ENCODE results near the gene CCDC186. TPM values are rescaled to one million over a fixed set of nuclear protein-coding genes. Genes with fewer than 3 reads are reported as not detected.

CCDC186 gene
- total and polyA plus RNA-seq, 2 of the 13 experiments (the other 11 are each of a cell fraction or from before 2014, with no cell fraction given), result 4.2 to 11.8 TPM

DNA sequence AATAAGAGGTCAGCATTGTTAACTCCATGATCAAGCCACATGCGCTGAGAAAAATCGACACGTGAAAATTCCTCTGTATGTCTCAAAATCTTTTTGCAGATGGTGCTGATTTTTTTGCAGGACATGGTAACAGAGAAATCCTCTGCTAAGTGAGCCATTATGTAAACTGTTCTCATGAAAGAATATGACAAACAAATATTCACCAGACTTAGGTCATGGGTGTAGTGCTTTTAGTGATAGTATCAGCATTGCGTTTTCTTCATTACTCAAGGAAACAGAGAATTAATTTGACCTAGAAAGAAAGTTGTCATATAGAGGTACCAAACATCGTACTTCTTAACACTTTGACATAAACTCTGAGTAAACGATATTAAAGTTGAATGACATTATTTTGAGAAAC lies 95.7 kb downstream of the CCDC186 start:
- H3K4me3 ChIP-seq (replicated peaks in 1 of 3; ENCODE audit: insufficient read depth in 1 of 3, low read depth in 2 of 3, low read length in 3 of 3), result no peak overlapping the region
- no peak overlapping the region for H2AFZ ChIP-seq (ENCODE audit: low read length)
- peaks cover 0 to 3% of the 10 kb centered on the region in 2 experiments; a peak in 2 of 5 replicates for H3K27me3 ChIP-seq (ENCODE audit: control insufficient read depth in 1 of 2, insufficient read depth in 2 of 2, low read length in 2 of 2)
- ATAC-seq (no peak), FAIRE-seq (no peak), DNase-seq (ENCODE audit: low spot score) (no peak)
- CTCF ChIA-PET (ENCODE audit: low intra/inter-chr PET ratio, low total read pairs), result no interaction called here
- no peak overlapping the region for H3K4me2 ChIP-seq (ENCODE audit: low read depth, low read length)
- H4K20me1 ChIP-seq (ENCODE audit: insufficient read depth, low read length), result no peaks in the 10 kb centered on the region
- no peak overlapping the region for H3K27ac ChIP-seq (ENCODE audit: extremely low read length, insufficient read depth, low read length)
- in situ Hi-C loops (cut with HindIII; ENCODE audit: extremely low pct_ligation_motif_present, low pct_unique_long_range_greater_than_20kb), result no loop called here
- BruUV-seq (replicated peaks), result no TSS peak
- 44% methylated on average over 6 of the region's 6 CpGs for WGBS (ENCODE audit: low lambda C conversion rate)
- intact Hi-C loops (cut with micrococcal nuclease; ENCODE audit: unreplicated experiment), result no loop called here
- H3K79me2 ChIP-seq (ENCODE audit: insufficient read depth, low read length), result no peaks in the 10 kb centered on the region
- H3K36me3 ChIP-seq (replicated peaks in 1 of 2; ENCODE audit: control insufficient read depth in 1 of 2, insufficient read depth in 2 of 2, low read length in 2 of 2), result no peaks in the 10 kb centered on the region
- POLR2A ChIA-PET, result no interaction called here
- TF ChIP-seq, protein P1, sequence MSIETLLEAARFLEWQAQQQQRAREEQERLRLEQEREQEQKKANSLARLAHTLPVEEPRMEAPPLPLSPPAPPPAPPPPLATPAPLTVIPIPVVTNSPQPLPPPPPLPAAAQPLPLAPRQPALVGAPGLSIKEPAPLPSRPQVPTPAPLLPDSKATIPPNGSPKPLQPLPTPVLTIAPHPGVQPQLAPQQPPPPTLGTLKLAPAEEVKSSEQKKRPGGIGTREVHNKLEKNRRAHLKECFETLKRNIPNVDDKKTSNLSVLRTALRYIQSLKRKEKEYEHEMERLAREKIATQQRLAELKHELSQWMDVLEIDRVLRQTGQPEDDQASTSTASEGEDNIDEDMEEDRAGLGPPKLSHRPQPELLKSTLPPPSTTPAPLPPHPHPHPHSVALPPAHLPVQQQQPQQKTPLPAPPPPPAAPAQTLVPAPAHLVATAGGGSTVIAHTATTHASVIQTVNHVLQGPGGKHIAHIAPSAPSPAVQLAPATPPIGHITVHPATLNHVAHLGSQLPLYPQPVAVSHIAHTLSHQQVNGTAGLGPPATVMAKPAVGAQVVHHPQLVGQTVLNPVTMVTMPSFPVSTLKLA (IDR thresholded peaks at IDR 0.05), result 0 out of 2 replicates have a peak, but pooled peaks have one; percentile 4
- no peak for TF ChIP-seq KDM1A (CRISPR knock-in tag; IDR thresholded peaks at IDR 0.05)
- peaks cover 10% of the 10 kb centered on the region; the same call in 1 of the 2 replicates for H3K4me1 ChIP-seq (ENCODE audit: insufficient read depth, low read length)
- no peak overlapping the region for H3K9ac ChIP-seq (ENCODE audit: insufficient read depth, low read depth, low read length)
- no peaks in the 10 kb centered on the region for H3K9me3 ChIP-seq (ENCODE audit: low read length)

DNA sequence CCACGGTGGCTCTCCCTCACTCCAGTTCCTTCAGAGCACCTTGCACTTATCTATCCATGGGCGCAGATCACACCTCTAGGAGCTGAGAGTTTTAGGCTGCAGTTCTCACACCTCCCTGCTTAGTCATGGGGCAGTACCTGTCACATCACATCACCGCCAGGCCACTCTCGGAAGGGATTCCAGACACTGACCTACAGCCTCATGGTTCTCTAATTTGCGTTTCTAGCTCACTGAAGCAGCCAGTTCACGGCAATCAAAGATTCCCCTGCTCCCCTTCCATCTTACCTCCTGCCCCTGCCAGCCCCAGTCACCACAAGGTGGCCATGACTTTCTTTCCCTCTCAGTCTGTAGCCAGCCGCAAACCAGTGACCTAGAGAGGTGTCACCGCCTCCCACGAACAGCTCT lies 96.2 kb downstream of the CCDC186 start:
- ChIA-PET CTCF (ENCODE audit: low intra/inter-chr PET ratio, low total read pairs) (no interaction called here), POLR2A (no interaction called here)
- Histone ChIP-seq H3K9ac (ENCODE audit: insufficient read depth, low read depth, low read length) (no peak overlapping the region), H4K20me1 (ENCODE audit: insufficient read depth, low read length) (no peaks in the 10 kb centered on the region), H3K36me3 (replicated peaks in 1 of 2; ENCODE audit: control insufficient read depth in 1 of 2, insufficient read depth in 2 of 2, low read length in 2 of 2) (no peaks in the 10 kb centered on the region), H3K9me3 (ENCODE audit: low read length) (no peaks in the 10 kb centered on the region), H3K4me2 (ENCODE audit: low read depth, low read length) (no peak overlapping the region), H2AFZ (ENCODE audit: low read length) (no peak overlapping the region), H3K79me2 (ENCODE audit: insufficient read depth, low read length) (no peaks in the 10 kb centered on the region), H3K27me3 (ENCODE audit: control insufficient read depth in 1 of 2, insufficient read depth in 2 of 2, low read length in 2 of 2) (peaks cover 0 to 5% of the 10 kb centered on the region in 2 experiments; a peak in 2 of 5 replicates), H3K4me3 (replicated peaks in 1 of 3; ENCODE audit: insufficient read depth in 1 of 3, low read depth in 2 of 3, low read length in 3 of 3) (no peak overlapping the region), H3K4me1 (ENCODE audit: insufficient read depth, low read length) (peaks cover 7% of the 10 kb centered on the region; the same call in 1 of the 2 replicates), H3K27ac (ENCODE audit: extremely low read length, insufficient read depth, low read length) (no peak overlapping the region)
- 33% methylated on average over 6 of the region's 9 CpGs for WGBS (ENCODE audit: low lambda C conversion rate)
- DNase-seq (ENCODE audit: low spot score), result no peak
- peak; percentile 65 for ATAC-seq
- no TSS peak for BruUV-seq (replicated peaks)
- no peak for FAIRE-seq
- intact Hi-C loops (cut with micrococcal nuclease; ENCODE audit: unreplicated experiment) (no loop called here), in situ Hi-C loops (cut with HindIII; ENCODE audit: extremely low pct_ligation_motif_present, low pct_unique_long_range_greater_than_20kb) (no loop called here)
- TF ChIP-seq JUND (CRISPR knock-in tag; IDR thresholded peaks at IDR 0.05), result no peak

Measured in HepG2 (cell line).